ENCODE measurements around the gene RAPGEF4.

DNA sequence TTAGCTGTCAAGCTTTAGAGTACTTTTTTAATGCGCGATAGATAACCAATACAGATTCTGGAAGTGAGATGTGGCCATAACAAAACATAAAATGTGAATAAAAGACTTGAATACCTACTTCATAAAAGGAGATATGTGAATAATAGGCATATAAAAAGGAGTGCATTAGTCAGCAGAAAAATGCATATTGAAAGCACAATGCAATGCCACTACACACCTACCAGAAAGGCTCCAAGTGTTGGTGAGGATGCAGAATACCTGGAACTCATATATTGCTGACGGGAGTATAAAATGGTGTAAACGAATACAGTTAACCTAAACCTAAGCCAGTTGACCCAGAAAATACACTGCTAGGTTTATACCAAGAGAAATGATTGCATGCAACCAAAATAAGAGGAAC is 10.9 kb upstream of the RAPGEF4 start:
- TF ChIP-seq CTCF (IDR thresholded peaks at IDR 0.05) (no peak), POLR2A (IDR thresholded peaks at IDR 0.05) (no peak)

All from Peyer's patch (tissue), 4 donors.